Gastroesophageal sphincter (tissue), 3 donors: ENCODE results near the gene RAB11FIP3.

ENCODE experiments used
- CTCF ChIP-seq, 4 experiments: fragments of 200-600 bp in 2 of 4; fragments of 450-650 bp in 2 of 4; sonication (generic) in 1 of 4; IDR thresholded peaks; one replicate each; pipeline ENCODE4 v1.5.1; 2017 to 2019; ENCODE audit warnings: antibody characterized with exemption in 4 of 4, mild to moderate bottlenecking in 2 of 4, moderate library complexity in 2 of 4
- POLR2A ChIP-seq, 2 donors: fragments of 450-650 bp; IDR thresholded peaks; one replicate each; pipeline ENCODE4 v1.6.1; 2017; ENCODE audit warnings: antibody characterized with exemption in 2 of 2, mild to moderate bottlenecking in 2 of 2, moderate library complexity in 1 of 2

- TF ChIP-seq CTCF (IDR thresholded peaks at IDR 0.05) (no peak), POLR2A (IDR thresholded peaks at IDR 0.05) (no peak)
Measured at GRCh38 chr16:466651-467050, 41.2 kb downstream of the RAB11FIP3 start.
